GM10248 (cell line): ENCODE data around the gene RNASEH1.
"Not testable (repeated sequence)": the region's sequence is repeated elsewhere in the genome, so short reads cannot be mapped to it uniquely, and the experiment has no call there.

Experiments used
- CTCF ChIA-PET: fragments of 300-600 bp; sonication (Branson Sonifier 250); formaldehyde crosslinking; extraction: SDS; loops from one replicate; lab custom pipeline; 2021; ENCODE audit warnings: antibody characterized with exemption; lab: Yijun Ruan, JAX
- POLR2A ChIA-PET: fragments of 350-650 bp; sonication (Branson Sonifier 250); formaldehyde crosslinking; extraction: SDS; loops from one replicate; lab custom pipeline; 2020; ENCODE audit warnings: antibody characterized with exemption; lab: Yijun Ruan, JAX
- DNase-seq: peaks from one replicate; pipeline ENCODE4 v3.0.0; 2012; ENCODE audit errors: extremely low spot score
- CTCF ChIP-seq: IDR thresholded peaks from 2 replicates; pipeline ENCODE4 v1.5.1; 2012; ENCODE audit warnings: mild to moderate bottlenecking, low read depth; ENCODE audit errors: extremely low read depth, missing control alignments, control extremely low read depth

RNASEH1 gene

GRCh38 chr2:3584608-3585260 lies 26.6 kb upstream of the RNASEH1 start:
- POLR2A ChIA-PET: interaction anchor here (1.0 to 1.2 kb wide), 2 partner anchors 9 to 11 kb away, joined by 3 read pairs; no protein-coding TSS in a partner anchor
- CTCF ChIA-PET: interaction anchor here (1.5 to 1.9 kb wide), 5 partner anchors 9 to 335 kb away, joined by 3 to 7 read pairs (median 6); partner anchors contain the start of gene COLEC11
- DNase-seq: no peak
- no peak for TF ChIP-seq CTCF

DNA sequence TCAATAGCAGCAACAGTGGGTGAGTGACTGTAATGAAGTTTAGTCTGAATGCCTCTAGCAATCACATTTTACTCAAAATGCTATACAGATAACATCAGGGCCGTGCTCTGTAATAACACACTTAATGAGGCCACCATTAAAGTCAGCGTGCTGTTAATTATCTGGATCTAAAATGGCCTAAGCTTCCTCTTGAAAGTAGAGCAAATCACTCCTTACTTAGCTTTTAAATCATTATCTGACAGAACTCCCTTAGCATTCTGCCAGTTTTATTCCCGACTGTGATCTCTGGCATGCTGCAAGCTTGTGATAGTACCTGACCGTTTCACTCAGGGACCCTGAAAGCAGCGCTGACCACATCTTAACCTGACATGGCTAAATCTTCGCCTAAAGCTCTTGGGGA lies 25.9 kb upstream of the RNASEH1 start:
- CTCF ChIA-PET: interaction anchor here (1.5 to 1.9 kb wide), 5 partner anchors 8 to 334 kb away, joined by 3 to 7 read pairs (median 6); partner anchors contain the start of gene COLEC11
- POLR2A ChIA-PET: interaction anchor here (1.0 to 1.2 kb wide), 2 partner anchors 8 to 12 kb away, joined by 3 read pairs; no protein-coding TSS in a partner anchor
- no peak for TF ChIP-seq CTCF
- DNase-seq: no peak

DNA sequence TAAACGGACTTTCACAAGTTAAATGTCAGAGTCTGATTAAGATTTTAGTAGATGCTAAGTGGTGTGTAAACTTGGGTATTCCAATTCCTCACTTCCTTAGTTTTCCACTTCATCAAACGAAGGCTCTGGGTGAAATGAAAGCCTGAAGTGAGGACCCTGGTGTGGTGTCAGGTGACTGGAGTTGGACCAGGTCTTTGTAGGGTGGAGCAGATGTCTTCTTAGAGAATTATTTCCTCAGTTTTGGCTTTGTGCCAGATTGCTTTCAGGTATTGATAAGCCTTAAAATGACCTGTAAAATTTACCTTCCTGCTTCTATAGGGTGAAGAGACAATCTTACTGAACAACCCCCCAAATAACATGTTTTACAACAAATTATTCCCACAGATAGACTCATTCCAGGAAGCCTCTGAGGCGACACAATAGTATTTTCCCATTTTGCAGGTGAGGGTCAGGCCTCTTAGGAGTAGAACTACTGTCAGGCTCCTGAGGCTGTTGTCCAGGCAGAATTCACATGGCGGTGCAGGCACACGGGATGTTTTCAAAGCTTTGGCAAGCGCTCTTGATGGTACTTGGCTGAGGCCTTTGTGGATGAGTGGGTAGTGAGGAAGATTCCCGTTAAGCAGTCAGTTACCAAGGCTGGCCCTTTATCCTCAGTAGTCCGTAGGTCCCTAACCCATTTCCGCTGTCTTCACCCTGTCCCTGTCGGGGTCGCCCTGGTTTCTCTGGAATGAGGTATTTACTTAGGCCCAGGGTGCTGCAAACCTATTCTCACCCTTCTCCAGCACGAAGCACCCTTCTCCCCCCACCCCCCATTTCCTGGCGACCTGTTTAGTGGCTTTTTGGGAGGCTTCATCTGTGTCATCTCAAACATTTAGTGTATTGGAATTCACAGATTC lies 23.5 kb upstream of the RNASEH1 start:
- ChIA-PET CTCF (interaction anchor here (0.8 to 2.0 kb wide), 2 partner anchors 11 to 13 kb away, joined by 4 to 6 read pairs; partner anchors contain the start of gene COLEC11), POLR2A (no interaction called here)
- DNase-seq: no peak
- TF ChIP-seq CTCF: no peak

DNA sequence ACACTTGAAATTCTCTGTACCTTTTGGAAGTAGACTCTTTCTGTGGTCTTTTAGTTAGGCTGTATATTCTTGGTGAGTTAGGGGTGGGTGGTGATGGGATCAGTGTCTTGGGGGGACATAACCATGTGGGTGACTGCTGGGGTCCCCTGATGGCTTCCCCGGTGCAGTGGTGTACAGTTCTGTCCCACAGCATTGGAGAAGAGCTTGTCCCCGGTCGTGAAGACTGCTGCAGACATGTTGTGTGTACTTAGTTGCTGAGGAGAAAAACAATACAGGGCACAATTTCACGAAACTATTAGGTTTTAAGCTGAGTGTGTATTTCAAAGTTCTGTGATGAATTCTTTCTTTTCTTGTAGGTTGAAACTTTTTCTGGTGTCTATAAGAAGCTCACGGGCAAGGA lies 22.3 kb upstream of the RNASEH1 start:
- CTCF ChIA-PET: interaction anchor here (0.7 to 2.3 kb wide), 4 partner anchors 12 to 71 kb away, joined by 3 to 6 read pairs (median 4); no protein-coding TSS in a partner anchor
- POLR2A ChIA-PET: no interaction called here
- TF ChIP-seq CTCF: no peak

DNA sequence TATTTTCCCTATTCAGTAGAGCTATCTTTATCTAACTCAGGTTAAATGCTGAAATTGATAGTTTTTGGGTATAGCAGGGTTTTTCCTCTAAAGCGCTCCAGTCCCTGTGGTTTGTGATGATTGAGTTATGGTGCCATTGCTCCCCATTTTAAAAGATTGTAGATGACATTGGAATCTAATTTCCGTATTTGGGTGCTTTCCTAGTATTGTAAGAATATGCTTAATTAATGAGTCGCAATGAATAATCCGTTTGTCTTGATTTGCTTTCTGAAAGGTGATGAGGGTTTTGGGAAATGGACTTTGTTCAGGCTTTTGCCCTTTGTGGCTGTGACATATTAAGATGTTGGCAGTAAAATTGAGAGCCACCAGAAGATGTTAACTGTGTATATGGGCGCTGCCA lies 20.9 kb upstream of the RNASEH1 start:
- CTCF ChIA-PET: interaction anchor here (0.9 to 2.3 kb wide), 5 partner anchors 16 to 155 kb away, joined by 3 to 6 read pairs (median 4); partner anchors contain the start of genes COLEC11 and RNASEH1

More for the DNA sequence above, 22.3 kb upstream of the RNASEH1 start:
- DNase-seq: no peak

DNA sequence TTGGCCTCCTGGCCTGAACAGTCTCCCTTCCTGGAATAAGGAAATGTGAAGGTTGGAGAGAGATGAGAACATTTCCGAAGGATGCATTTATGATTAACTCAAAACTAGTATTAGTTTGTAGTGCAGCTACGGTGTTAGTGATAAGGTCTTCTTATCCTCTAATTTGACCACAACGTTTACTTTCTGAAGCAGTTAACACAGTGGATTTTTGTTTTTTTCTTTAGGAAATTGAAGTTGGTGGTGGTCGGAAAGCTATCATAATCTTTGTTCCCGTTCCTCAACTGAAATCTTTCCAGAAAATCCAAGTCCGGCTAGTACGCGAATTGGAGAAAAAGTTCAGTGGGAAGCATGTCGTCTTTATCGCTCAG lies 18.1 kb upstream of the RNASEH1 start:
- CTCF ChIA-PET: interaction anchor here (1.1 to 1.4 kb wide), 2 partner anchors 8 to 20 kb away, joined by 3 to 4 read pairs; no protein-coding TSS in a partner anchor
- DNase-seq, POLR2A ChIA-PET: not testable (repeated sequence)

More for the DNA sequence above, 20.9 kb upstream of the RNASEH1 start:
- TF ChIP-seq CTCF: no peak
- no peak for DNase-seq
- POLR2A ChIA-PET: no interaction called here
